Measurements from ENCODE around the gene MAP3K7. TPM values are rescaled to one million over a fixed set of nuclear protein-coding genes. Genes with fewer than 3 reads are reported as not detected.

Gene MAP3K7
- total RNA-seq, 2 experiments from 2014 or later = 9.0 to 9.3 TPM

DNA sequence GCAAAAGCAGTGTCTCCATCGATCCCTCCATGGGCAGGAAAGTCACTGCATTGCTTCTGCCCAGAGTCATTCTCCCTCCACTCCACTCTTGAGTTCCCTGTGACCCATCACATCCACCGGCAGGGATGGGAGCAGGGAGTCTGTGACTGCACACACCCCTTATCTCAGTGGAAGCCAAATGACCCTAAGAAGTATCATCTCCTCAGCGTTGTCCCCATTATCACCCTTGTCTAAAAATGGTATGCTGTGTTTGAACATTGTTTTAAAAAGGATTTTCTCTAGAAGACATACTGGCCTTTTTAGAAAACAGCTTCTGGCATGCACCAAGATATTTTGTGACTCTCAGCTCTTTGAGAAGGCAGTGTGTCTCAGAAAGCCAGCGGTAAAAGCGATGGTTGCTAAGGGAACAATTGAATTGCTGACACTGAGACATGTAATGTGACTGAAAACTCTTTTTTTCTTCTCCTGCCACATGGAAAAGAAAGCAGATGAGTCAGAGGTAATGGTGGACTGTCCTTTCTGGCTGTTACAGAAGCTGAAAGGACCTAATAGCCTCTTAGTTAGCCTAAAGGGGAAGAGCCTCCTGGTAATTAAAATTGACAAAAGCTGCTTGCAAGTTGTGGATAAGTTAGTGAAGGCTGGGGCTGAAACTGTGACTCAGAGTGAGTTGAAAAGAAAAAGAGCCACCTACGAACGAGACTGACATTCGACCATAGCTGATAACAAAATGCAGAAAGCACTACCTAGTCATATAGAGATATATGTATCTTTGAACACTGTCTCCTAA, 120.5 kb downstream of the MAP3K7 start:
- no peak overlapping the region for H3K4me3 Mint-ChIP-seq
- H3K27me3 Mint-ChIP-seq = no peaks in the 10 kb centered on the region
- peaks cover 58% of the 10 kb centered on the region for H3K4me1 Mint-ChIP-seq (ENCODE audit: low read depth)
- ChIA-PET POLR2A (interaction anchor here (1.2 kb wide), 1 partner anchor 22 kb away, joined by 3 read pairs; no protein-coding TSS in a partner anchor), CTCF (interaction anchor here (1.4 kb wide), 1 partner anchor 9 kb away, joined by 4 read pairs; no protein-coding TSS in a partner anchor)
- no peaks in the 10 kb centered on the region for H3K9me3 ChIP-seq (ENCODE audit: control insufficient read depth in 1 of 2, insufficient read depth in 1 of 2, low read length in 2 of 2)
- TF ChIP-seq, protein P1, sequence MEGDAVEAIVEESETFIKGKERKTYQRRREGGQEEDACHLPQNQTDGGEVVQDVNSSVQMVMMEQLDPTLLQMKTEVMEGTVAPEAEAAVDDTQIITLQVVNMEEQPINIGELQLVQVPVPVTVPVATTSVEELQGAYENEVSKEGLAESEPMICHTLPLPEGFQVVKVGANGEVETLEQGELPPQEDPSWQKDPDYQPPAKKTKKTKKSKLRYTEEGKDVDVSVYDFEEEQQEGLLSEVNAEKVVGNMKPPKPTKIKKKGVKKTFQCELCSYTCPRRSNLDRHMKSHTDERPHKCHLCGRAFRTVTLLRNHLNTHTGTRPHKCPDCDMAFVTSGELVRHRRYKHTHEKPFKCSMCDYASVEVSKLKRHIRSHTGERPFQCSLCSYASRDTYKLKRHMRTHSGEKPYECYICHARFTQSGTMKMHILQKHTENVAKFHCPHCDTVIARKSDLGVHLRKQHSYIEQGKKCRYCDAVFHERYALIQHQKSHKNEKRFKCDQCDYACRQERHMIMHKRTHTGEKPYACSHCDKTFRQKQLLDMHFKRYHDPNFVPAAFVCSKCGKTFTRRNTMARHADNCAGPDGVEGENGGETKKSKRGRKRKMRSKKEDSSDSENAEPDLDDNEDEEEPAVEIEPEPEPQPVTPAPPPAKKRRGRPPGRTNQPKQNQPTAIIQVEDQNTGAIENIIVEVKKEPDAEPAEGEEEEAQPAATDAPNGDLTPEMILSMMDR (IDR thresholded peaks at IDR 0.05) = no peak
- no peaks in the 10 kb centered on the region for H3K36me3 ChIP-seq (ENCODE audit: insufficient read depth, low read length)
- H3K9me3 Mint-ChIP-seq = no peaks in the 10 kb centered on the region
- no peaks in the 10 kb centered on the region for H3K27me3 ChIP-seq (ENCODE audit: control insufficient read depth in 1 of 2, insufficient read depth in 2 of 2, low read length in 2 of 2)
- intact Hi-C loops (cut with DNase I, micrococcal nuclease) = loop anchor here in 1 of 2 experiments (5.0 kb wide), 1 partner anchor 49 kb away; no protein-coding TSS in a partner anchor
- H3K27ac ChIP-seq (ENCODE audit: low read depth in 1 of 2, low read length in 2 of 2) = no peak overlapping the region
- no peak overlapping the region for H3K27ac Mint-ChIP-seq
- H3K4me1 ChIP-seq (ENCODE audit: insufficient read depth, low read length) = peaks cover 29% of the 10 kb centered on the region
- ATAC-seq (ENCODE audit: poor library complexity) (no peak), DNase-seq (peak in 1 of 14 experiments; percentile 23)
- H3K36me3 Mint-ChIP-seq (ENCODE audit: low read depth) = no peaks in the 10 kb centered on the region
- no peak overlapping the region for H3K4me3 ChIP-seq (ENCODE audit: low read length)

DNA sequence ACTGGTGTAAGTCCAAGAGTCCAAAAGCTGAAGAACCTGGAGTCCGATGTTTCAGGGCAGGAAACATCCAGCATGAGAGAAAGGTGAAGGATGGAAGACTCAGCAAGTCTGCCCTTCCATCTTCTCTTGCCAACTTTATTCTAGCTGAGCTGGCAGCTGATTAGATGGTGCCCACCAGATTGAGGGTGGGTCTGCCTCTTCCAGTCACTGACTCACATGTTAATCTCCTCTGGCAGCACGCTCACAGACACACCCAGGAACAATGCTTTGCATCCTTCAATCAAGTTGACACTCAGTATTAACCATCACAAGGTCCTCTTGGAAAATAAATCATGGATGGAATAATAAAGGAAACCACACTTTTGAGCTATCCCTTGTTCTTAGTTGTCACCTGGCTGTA, 121.2 kb downstream of the MAP3K7 start:
- H3K4me1 ChIP-seq (ENCODE audit: insufficient read depth, low read length) = peaks cover 26% of the 10 kb centered on the region
- H3K4me1 Mint-ChIP-seq (ENCODE audit: low read depth) = peaks cover 57% of the 10 kb centered on the region

DNA sequence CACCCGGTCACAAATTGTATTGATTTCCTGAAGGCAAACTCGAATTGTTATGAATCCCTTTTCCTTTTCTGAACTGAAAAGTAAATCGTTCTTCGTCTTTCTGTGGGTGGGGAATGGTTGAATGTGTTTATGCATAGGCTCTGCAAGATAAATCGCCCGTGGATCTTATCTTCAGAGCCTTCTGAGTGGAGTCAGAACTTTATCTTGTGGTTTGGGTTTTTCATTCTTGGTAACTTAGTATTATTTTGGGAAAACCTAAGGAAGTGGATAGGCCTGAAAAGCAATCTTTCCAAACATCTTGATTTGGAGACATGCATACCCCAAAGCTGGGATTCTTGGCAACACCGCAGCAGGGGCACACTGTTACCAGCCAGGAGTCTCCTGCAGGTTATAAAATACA, 122.4 kb downstream of the MAP3K7 start:
- Mint-ChIP-seq H3K4me1 (ENCODE audit: low read depth) (peaks cover 68% of the 10 kb centered on the region), H3K9me3 (no peaks in the 10 kb centered on the region), H3K27me3 (no peaks in the 10 kb centered on the region), H3K4me3 (no peak overlapping the region), H3K27ac (peak overlapping the region; percentile 54), H3K36me3 (ENCODE audit: low read depth) (no peaks in the 10 kb centered on the region)
- Histone ChIP-seq H3K4me1 (ENCODE audit: insufficient read depth, low read length) (peaks cover 37% of the 10 kb centered on the region), H3K4me3 (ENCODE audit: low read length) (no peak overlapping the region), H3K36me3 (ENCODE audit: insufficient read depth, low read length) (no peaks in the 10 kb centered on the region), H3K27me3 (ENCODE audit: control insufficient read depth in 1 of 2, insufficient read depth in 2 of 2, low read length in 2 of 2) (no peaks in the 10 kb centered on the region), H3K27ac (ENCODE audit: low read depth in 1 of 2, low read length in 2 of 2) (no peak overlapping the region), H3K9me3 (ENCODE audit: control insufficient read depth in 1 of 2, insufficient read depth in 1 of 2, low read length in 2 of 2) (no peaks in the 10 kb centered on the region)
- ChIA-PET CTCF (no interaction called here), POLR2A (interaction anchor here (2.8 kb wide), 1 partner anchor 8 kb away, joined by 9 read pairs; no protein-coding TSS in a partner anchor)
- ATAC-seq (ENCODE audit: poor library complexity) (no peak), DNase-seq (no peak)
- intact Hi-C loops (cut with DNase I, micrococcal nuclease) = loop anchor here in 1 of 2 experiments (5.0 kb wide), 1 partner anchor 52 kb away; no protein-coding TSS in a partner anchor
- TF ChIP-seq, protein P1 (IDR thresholded peaks at IDR 0.05) = no peak

More for the DNA sequence above, 121.2 kb downstream of the MAP3K7 start:
- no peaks in the 10 kb centered on the region for H3K27me3 Mint-ChIP-seq
- ChIA-PET CTCF (interaction anchor here (1.4 kb wide), 1 partner anchor 9 kb away, joined by 4 read pairs; no protein-coding TSS in a partner anchor), POLR2A (interaction anchor here (1.2 kb wide), 1 partner anchor 22 kb away, joined by 3 read pairs; no protein-coding TSS in a partner anchor)
- H3K4me3 Mint-ChIP-seq = no peak overlapping the region
- Histone ChIP-seq H3K9me3 (ENCODE audit: control insufficient read depth in 1 of 2, insufficient read depth in 1 of 2, low read length in 2 of 2) (no peaks in the 10 kb centered on the region), H3K4me3 (ENCODE audit: low read length) (no peak overlapping the region), H3K27me3 (ENCODE audit: control insufficient read depth in 1 of 2, insufficient read depth in 2 of 2, low read length in 2 of 2) (no peaks in the 10 kb centered on the region), H3K36me3 (ENCODE audit: insufficient read depth, low read length) (no peaks in the 10 kb centered on the region), H3K27ac (ENCODE audit: low read depth in 1 of 2, low read length in 2 of 2) (no peak overlapping the region)
- TF ChIP-seq, protein P1 (IDR thresholded peaks at IDR 0.05) = no peak
- H3K27ac Mint-ChIP-seq = no peak overlapping the region
- ATAC-seq (ENCODE audit: poor library complexity) (no peak), DNase-seq (no peak)
- no peaks in the 10 kb centered on the region for H3K9me3 Mint-ChIP-seq
- no peaks in the 10 kb centered on the region for H3K36me3 Mint-ChIP-seq (ENCODE audit: low read depth)
- intact Hi-C loops (cut with DNase I, micrococcal nuclease) = loop anchor here in 1 of 2 experiments (5.0 kb wide), 1 partner anchor 48 kb away; no protein-coding TSS in a partner anchor

Measured in CD4-positive, alpha-beta T cell (primary cell).